HFFc6 (cell line): ENCODE measurements around the gene IRX4. TPM values are rescaled to one million over a fixed set of nuclear protein-coding genes. Genes with fewer than 3 reads are reported as not detected.

Experiments used
- DNase-seq: peaks from one replicate; pipeline ENCODE4 v3.0.0-alpha.2; 2018
- H3K27ac Mint-ChIP-seq: 2 replicates; pipeline ENCODE4 v1.8.0; 2020; ENCODE audit warnings: mild to moderate bottlenecking, mixed read lengths
- H3K27me3 Mint-ChIP-seq: 2 replicates; pipeline ENCODE4 v1.8.0; 2021; ENCODE audit warnings: mild to moderate bottlenecking, moderate library complexity, mixed read lengths; ENCODE audit not compliant: insufficient read depth
- H3K36me3 Mint-ChIP-seq: 2 replicates; pipeline ENCODE4 v1.8.0; 2021; ENCODE audit warnings: low read depth, mixed read lengths
- H3K4me1 Mint-ChIP-seq: 2 replicates; pipeline ENCODE4 v1.8.0; 2020; ENCODE audit warnings: low read depth, mixed read lengths
- H3K4me3 Mint-ChIP-seq: 2 replicates; pipeline ENCODE4 v1.8.0; 2020; ENCODE audit warnings: mild to moderate bottlenecking, moderate library complexity, mixed read lengths
- H3K9me3 Mint-ChIP-seq: 2 replicates; pipeline ENCODE4 v1.8.0; 2020; ENCODE audit warnings: mild to moderate bottlenecking, mixed read lengths
- CTCF ChIP-seq: fragments of 200-600 bp; sonication (generic); IDR thresholded peaks from 2 replicates; pipeline ENCODE4 v1.5.0; 2021; ENCODE audit warnings: antibody characterized with exemption, mild to moderate bottlenecking
- total RNA-seq, 6 experiments: library from RNA; stranded (reverse); fragmentation: NEBNext Ultra II Directional; extraction: Animal tissue kit (Norgen Biotek cat#: 25700); gene quantifications; 2 replicates in 1 of 6; 3 replicates in 5 of 6; pipeline ENCODE4 v1.2.3, GENCODE V29; 2021

The IRX4 gene
- total RNA-seq, 6 experiments from 2014 or later = not detected

DNA sequence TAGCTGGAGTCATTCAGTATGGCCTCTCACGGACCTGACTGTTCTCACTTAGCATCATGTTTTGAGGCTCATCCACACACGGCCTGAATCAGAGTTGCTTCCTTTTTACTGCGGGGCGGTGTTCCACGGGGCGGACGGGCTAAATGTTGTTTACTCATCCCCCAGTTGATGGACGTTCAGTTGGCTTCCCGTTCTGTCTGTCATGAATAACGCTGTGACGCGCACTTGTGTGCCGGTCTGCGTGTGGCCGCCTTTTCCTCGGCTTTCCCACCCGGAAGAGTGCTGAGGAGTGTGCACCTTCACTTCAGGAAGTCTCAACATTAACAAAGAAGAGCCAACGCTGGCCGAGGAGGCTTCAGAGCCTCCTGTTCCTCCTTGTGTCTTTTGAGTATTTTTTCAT, 39.0 kb upstream of the IRX4 start:
- no peak for DNase-seq
- no peak for TF ChIP-seq CTCF
- no peak overlapping the region for H3K27ac Mint-ChIP-seq
- no peaks in the 10 kb centered on the region for H3K36me3 Mint-ChIP-seq
- no peak overlapping the region for H3K4me3 Mint-ChIP-seq
- no peaks in the 10 kb centered on the region for H3K4me1 Mint-ChIP-seq
- H3K27me3 Mint-ChIP-seq = peaks cover 9% of the 10 kb centered on the region
- H3K9me3 Mint-ChIP-seq = peaks cover 8% of the 10 kb centered on the region; the same call in 1 of the 2 replicates

- Mint-ChIP-seq H3K36me3 (no peaks in the 10 kb centered on the region), H3K27ac (no peak overlapping the region), H3K4me1 (no peaks in the 10 kb centered on the region), H3K9me3 (peaks cover 8% of the 10 kb centered on the region; the same call in 1 of the 2 replicates), H3K4me3 (no peak overlapping the region), H3K27me3 (peaks cover 9% of the 10 kb centered on the region)
- DNase-seq = no peak
- no peak for TF ChIP-seq CTCF
Observed at GRCh38 chr5:1919750-1920149, 37.0 kb upstream of the IRX4 start.

DNA sequence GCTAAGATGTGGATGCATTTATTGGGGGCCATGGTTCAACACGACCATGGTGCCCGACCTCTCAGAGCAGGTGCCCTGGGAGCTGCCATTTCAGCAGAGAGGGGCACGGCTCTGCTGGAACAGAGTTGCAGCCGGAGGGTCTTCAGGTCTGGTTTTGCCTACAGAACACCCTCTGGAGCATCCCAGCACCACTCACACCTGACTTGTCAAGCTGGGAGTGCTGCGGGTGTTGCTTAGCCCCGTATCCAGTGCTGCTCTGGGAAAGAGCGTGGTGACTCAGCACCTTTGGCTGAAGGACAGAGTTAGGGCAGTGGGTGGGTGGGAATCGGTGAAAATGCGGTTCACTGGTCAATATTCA, 36.5 kb upstream of the IRX4 start:
- Mint-ChIP-seq H3K27me3 (peaks cover 12% of the 10 kb centered on the region), H3K4me3 (no peak overlapping the region), H3K9me3 (peaks cover 8% of the 10 kb centered on the region; the same call in 1 of the 2 replicates), H3K27ac (no peak overlapping the region), H3K36me3 (0 out of 2 replicates have a peak, but pooled peaks cover under 1% of the 10 kb centered on the region), H3K4me1 (no peaks in the 10 kb centered on the region)
- DNase-seq = no peak
- TF ChIP-seq CTCF = no peak

- H3K27me3 Mint-ChIP-seq = peaks cover 10% of the 10 kb centered on the region
- 0 out of 2 replicates have a peak, but pooled peaks cover 4% of the 10 kb centered on the region for H3K36me3 Mint-ChIP-seq
- TF ChIP-seq CTCF = no peak
- H3K4me1 Mint-ChIP-seq = no peaks in the 10 kb centered on the region
- no peak overlapping the region for H3K4me3 Mint-ChIP-seq
- no peak overlapping the region for H3K27ac Mint-ChIP-seq
- peaks cover 4% of the 10 kb centered on the region; the same call in 1 of the 2 replicates for H3K9me3 Mint-ChIP-seq
- DNase-seq = no peak
Observed at GRCh38 chr5:1918488-1919208, 35.9 kb upstream of the IRX4 start.

DNA sequence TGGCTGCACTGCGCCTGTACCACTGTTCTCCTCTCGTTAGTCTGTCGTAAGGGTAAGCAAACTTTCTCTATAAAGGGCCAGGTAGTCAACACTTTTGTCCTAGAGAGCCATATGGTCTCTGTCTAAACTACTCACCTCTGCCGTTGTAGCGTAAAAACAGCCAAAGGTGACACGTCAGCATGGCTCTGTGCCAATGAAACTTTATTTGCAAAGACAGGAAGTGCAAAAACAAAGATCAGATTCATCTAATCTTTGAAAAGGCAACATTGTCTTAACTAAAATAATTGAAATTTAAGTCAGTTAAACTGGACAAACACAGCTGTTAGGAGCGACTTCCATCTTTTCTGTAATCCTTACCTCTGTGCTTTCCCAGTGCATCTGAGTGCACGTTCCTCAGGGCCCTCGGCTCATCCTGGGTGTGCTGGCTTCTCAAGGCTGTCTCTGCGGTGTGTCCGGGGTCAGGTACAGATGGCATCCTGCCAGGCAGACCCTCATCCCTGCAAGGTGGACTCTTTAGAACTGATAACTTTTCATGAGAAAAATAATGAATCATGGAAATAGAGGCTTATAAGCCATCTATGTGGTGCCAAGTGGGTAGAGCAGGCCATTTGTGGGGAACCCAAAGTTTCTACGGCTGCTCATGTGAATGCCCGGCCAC, 35.2 kb upstream of the IRX4 start:
- no peak for DNase-seq
- Mint-ChIP-seq H3K27me3 (peaks cover 12% of the 10 kb centered on the region), H3K4me3 (no peak overlapping the region), H3K36me3 (0 out of 2 replicates have a peak, but pooled peaks cover 4% of the 10 kb centered on the region), H3K9me3 (peaks cover 4% of the 10 kb centered on the region; the same call in 1 of the 2 replicates), H3K27ac (no peak overlapping the region), H3K4me1 (no peaks in the 10 kb centered on the region)
- no peak for TF ChIP-seq CTCF
